Aorta (tissue), 5 donors: Measurements from ENCODE around the gene SASH1. TPM values are rescaled to one million over a fixed set of nuclear protein-coding genes. Genes with fewer than 3 reads are reported as not detected.

ENCODE experiments used
- ATAC-seq: fragments of 200-7000 bp; cut with Tn5 transposase; one replicate; pipeline ENCODE4 v1.9.1; 2022; ENCODE audit warnings: moderate library complexity; ENCODE audit not compliant: low FRiP score
- DNase-seq, 2 donors: peaks; one replicate each; pipeline ENCODE4 v3.0.0-alpha.2; 2020
- H3K27ac ChIP-seq, 2 donors: one replicate each; pipeline ENCODE4 v1.5.1; 2013; ENCODE audit warnings: low read length in 2 of 2, mild to moderate bottlenecking in 2 of 2, moderate library complexity in 2 of 2, control low read depth in 1 of 2, inconsistent platforms in 1 of 2, low read depth in 1 of 2
- H3K27me3 ChIP-seq, 2 donors: one replicate each; pipeline ENCODE4 v1.6.1; 2013; ENCODE audit warnings: control low read depth in 1 of 2, low read length in 1 of 2, mild to moderate bottlenecking in 1 of 2, moderate library complexity in 1 of 2; ENCODE audit not compliant: insufficient read depth in 2 of 2, control insufficient read depth in 1 of 2
- H3K36me3 ChIP-seq, 2 donors: one replicate each; pipeline ENCODE4 v1.6.1; 2013; ENCODE audit warnings: control low read depth in 1 of 2, low read length in 1 of 2, mild to moderate bottlenecking in 1 of 2; ENCODE audit not compliant: insufficient read depth in 2 of 2, control insufficient read depth in 1 of 2
- H3K4me1 ChIP-seq, 2 donors: one replicate each; pipeline ENCODE4 v1.6.1; 2013; ENCODE audit warnings: low read length in 2 of 2, control low read depth in 1 of 2, mild to moderate bottlenecking in 1 of 2, moderate library complexity in 1 of 2; ENCODE audit not compliant: insufficient read depth in 2 of 2, control insufficient read depth in 1 of 2
- H3K4me3 ChIP-seq, 2 donors: one replicate each; pipeline ENCODE4 v1.5.1; 2013; ENCODE audit warnings: low read length in 2 of 2, control low read depth in 1 of 2, mild to moderate bottlenecking in 1 of 2
- H3K9me3 ChIP-seq: one replicate; pipeline ENCODE4 v1.6.1; 2013; ENCODE audit warnings: mild to moderate bottlenecking, low read length; ENCODE audit not compliant: control insufficient read depth
- WGBS, 2 donors: extraction: QIAGEN DNeasy Blood & Tissue Kit; methylation state at CpG; one replicate each; pipeline ENCODE4 v1.1.7; 2013; 5-methylcytosine and 5-hydroxymethylcytosine counted together
- intact Hi-C, 2 donors: fragments of 100-400 bp; cut with DNase I; formaldehyde crosslinking; loops; one replicate each; pipeline versions ENCODE4 v1.14.2 to v1.15.0; 2022
- polyA plus RNA-seq, 2 donors: library from polyadenylated mRNA; stranded (reverse); fragments of 200-250 nt; gene quantifications; one replicate each; pipeline ENCODE4 v1.2.3, GENCODE V29; 2013
- total RNA-seq, 2 donors: library from RNA; stranded (reverse); fragmentation: NEBNext Ultra II Directional; extraction: Animal tissue kit (Norgen Biotek cat#: 25700); gene quantifications; one replicate each; pipeline ENCODE4 v1.2.1, GENCODE V29; 2021
- donor health status: healthy with polysubstance abuse.
- donor health status: Bipolar disorder and iron deficiency.
- donor health status: DM: no; HTN: no; CAD: no.
- donor health status: DM: no; HTN: no; CAD: no.
- donor health status: DM: yes; HTN: yes; CAD: no.

The SASH1 gene
- total and polyA plus RNA-seq, 4 donors, result 10.3 to 120 (median 67.8) TPM

DNA sequence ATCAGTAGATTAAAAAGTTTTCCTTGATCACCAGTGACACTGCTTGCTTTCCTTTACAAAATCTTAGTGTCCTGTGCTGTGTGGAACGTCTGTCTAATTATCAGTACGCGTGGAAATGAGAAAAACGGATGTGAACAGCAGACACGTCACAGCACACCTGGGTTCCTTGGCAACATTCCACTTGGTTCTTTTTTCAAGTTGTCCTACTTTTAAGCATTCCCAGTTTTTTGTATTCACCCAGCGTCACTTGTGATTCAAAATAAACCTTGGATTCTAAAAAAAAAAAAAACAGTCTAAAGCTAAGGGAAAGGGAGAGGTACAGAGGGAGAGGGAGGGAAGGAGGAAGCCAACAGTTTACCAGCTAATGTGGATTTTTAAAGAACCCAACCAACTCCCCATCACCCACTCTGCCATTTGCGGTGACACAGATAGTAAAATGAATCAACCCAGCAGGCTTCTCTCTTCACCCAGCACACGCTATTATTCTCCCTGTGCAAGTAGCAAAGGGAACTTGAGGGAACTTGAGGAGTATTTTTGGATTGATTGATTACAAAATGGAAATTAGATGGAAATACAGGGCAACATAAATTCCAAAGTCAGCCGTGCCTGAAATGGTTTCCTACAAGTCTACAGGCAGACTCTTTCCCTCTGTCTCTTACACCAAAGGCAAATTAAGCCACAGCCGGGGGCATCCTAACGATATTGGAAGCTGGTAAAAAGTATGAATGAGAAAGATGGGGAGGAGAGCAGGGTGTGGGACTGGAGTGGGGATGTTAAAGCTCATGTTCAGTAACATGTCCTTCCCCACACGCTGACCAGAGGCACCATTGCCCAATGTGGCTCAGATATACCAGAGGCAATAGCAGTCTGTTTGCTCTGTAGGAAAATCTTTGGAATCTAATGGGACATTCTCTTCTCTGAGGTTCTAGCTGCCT is 129.8 kb downstream of the SASH1 start:
- H3K36me3 ChIP-seq, result peaks cover 2 to 6% of the 10 kb centered on the region in 2 donors
- 54 to 62% methylated on average over 12 of the region's 12 CpGs for WGBS, 2 donors
- no peaks in the 10 kb centered on the region for H3K27me3 ChIP-seq
- peaks cover 0 to 2% of the 10 kb centered on the region in 2 donors for H3K4me1 ChIP-seq
- H3K27ac ChIP-seq, result peak overlapping the region in 1 of 2 donors; percentile 72
- no peaks in the 10 kb centered on the region for H3K9me3 ChIP-seq
- ATAC-seq (peak; percentile 5), DNase-seq (no peak)
- H3K4me3 ChIP-seq, result no peak overlapping the region
- intact Hi-C loops, result no loop called here

DNA sequence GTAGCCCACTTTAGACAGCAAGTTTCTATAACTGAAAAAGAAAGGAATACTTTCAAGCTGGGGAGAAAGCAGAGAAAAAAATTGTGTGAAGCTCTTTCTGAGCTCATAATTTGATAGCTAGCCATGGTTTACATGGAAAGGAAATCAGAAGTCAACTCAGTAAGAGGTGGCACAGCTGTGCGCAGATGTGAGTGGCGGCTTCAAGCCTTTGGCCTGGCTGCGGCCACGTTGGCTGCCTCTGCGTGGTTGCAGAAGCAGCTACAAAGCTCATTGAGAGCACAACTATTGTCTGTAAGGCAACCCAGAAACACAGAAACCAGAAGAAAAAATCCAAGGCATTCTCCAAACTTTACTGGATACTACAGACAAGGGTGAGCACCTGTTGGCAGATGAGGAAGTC is 136.9 kb downstream of the SASH1 start:
- H3K9me3 ChIP-seq, result no peaks in the 10 kb centered on the region
- no peaks in the 10 kb centered on the region for H3K27me3 ChIP-seq
- ATAC-seq (no peak), DNase-seq (no peak)
- no peak overlapping the region for H3K4me3 ChIP-seq
- WGBS, 2 donors, result 91 to 96% methylated on average over 5 of the region's 5 CpGs
- peaks cover 2 to 3% of the 10 kb centered on the region in 2 donors for H3K36me3 ChIP-seq
- intact Hi-C loops, result no loop called here
- no peak overlapping the region for H3K27ac ChIP-seq
- H3K4me1 ChIP-seq, result no peaks in the 10 kb centered on the region

DNA sequence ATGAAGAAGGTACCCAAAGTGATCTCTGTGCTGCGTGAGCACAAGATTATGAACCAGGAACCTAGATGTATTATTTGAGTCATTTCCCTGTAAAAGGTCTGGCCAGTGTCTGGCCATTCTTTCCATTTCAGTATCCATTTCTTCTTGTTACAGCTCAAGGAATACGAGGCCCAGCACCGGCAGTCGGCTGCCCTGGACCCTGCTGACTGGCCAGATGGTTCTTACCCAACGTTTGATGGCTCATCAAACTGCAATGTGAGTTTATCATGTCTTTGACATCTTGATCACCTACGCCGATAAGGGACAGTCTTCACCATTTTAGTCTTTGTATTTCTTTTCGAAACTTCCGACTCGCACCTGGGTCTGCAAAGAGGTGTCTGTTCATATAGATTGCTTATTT is 144.8 kb downstream of the SASH1 start:
- no peak overlapping the region for H3K4me3 ChIP-seq
- H3K4me1 ChIP-seq, result peaks cover 3 to 7% of the 10 kb centered on the region in 2 donors
- 80 to 94% methylated on average over 10 of the region's 10 CpGs for WGBS, 2 donors
- DNase-seq, result no peak
- intact Hi-C loops, result no loop called here
- H3K36me3 ChIP-seq, result peaks cover 1 to 7% of the 10 kb centered on the region in 2 donors
- H3K27me3 ChIP-seq, result no peaks in the 10 kb centered on the region
- H3K9me3 ChIP-seq, result no peaks in the 10 kb centered on the region
- no peak overlapping the region for H3K27ac ChIP-seq
- no peak for ATAC-seq

DNA sequence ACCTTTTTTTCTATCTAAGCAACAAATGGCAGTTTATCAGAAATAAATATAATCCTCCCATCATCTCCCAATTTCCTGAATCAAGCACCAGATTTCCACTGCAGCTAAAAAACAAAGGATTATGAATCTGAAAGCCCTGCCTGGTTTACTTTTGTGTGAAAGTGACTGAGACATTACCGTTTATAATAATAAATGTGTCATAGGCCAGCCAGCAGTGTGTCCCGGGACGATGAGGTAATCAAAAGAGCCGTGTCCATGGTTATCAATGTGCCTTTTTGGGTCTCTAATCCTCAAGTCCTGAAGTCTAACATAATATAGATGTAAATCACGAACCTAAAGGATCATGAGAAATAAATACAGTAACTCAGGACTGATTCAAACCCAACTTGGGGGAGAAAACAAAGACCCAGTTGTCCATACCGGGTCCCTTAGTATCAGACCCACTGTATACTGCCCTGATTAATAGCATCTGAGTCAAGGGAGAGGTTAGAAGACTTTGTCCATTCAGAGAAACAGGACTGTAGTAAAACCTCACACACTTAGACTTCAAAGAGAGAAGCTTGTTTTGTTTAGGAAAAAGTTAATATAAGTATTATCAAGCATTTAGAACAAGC is 149.1 kb downstream of the SASH1 start:
- peaks cover 1 to 7% of the 10 kb centered on the region in 2 donors for H3K36me3 ChIP-seq
- DNase-seq, result no peak
- no peak for ATAC-seq
- WGBS, 2 donors, result 21 to 22% methylated on average over 6 of the region's 6 CpGs
- H3K27me3 ChIP-seq, result no peaks in the 10 kb centered on the region
- H3K27ac ChIP-seq, result peak overlapping the region in 1 of 2 donors; percentile 6
- intact Hi-C loops, result no loop called here
- no peaks in the 10 kb centered on the region for H3K9me3 ChIP-seq
- no peak overlapping the region for H3K4me3 ChIP-seq
- H3K4me1 ChIP-seq, result peaks cover 3 to 17% of the 10 kb centered on the region in 2 donors

DNA sequence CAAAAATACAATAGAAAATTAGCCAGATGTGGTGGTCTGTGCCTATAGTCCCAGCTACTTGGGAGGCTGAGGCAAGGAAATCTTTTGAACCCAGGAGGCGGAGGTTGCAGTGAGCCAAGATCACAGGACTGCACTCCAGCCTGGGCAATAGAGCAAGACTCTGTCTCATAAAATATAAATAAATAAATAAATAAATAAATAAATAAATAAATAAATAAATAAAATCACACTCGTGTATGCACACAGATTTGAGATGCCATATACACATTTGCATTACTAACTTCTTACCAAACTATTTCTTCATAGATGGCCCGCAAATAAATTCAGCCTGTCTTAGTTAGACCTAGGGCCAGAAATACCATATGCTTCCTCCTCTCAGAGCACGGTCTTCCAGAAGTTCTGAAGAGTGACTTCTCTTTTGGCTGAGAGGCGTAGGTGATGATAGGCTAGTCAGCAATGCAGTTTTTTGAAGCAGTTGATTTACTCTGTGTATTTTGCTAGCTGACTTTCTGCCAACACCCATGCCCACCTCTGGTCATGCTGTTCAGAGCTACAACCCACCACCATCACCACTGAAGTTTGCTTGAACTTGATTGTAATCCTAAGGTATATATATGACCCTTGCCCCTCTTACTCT is 150.1 kb downstream of the SASH1 start:
- Histone ChIP-seq H3K9me3 (no peaks in the 10 kb centered on the region), H3K27ac (peak overlapping the region in 1 of 2 donors; percentile 40), H3K4me1 (peaks cover 5 to 21% of the 10 kb centered on the region in 2 donors), H3K36me3 (peaks cover 1 to 4% of the 10 kb centered on the region in 2 donors), H3K27me3 (no peaks in the 10 kb centered on the region), H3K4me3 (no peak overlapping the region)
- ATAC-seq (no peak), DNase-seq (no peak)
- 63 to 67% methylated on average over 5 of the region's 5 CpGs for WGBS, 2 donors
- intact Hi-C loops, result no loop called here

DNA sequence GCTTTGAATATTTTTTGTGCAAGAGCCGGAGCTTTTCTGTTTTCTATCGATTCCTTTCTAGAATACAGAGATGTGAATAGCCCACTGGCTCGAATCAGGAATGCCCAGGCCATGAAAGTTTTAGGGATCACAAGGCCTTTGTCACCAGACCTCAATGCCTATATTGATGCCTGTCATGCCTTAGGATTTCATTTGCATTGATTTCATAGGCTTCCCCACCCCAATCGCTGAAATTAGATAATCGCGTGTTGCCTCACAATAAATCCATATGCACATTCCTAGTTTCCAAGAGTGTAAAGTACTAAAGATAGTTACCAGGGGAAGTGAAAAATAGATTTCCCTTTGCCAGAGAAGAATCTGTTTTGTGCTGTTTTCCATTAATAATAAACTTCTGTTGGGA is 150.8 kb downstream of the SASH1 start:
- Histone ChIP-seq H3K36me3 (no peaks in the 10 kb centered on the region), H3K4me3 (no peak overlapping the region), H3K4me1 (peaks cover 5 to 21% of the 10 kb centered on the region in 2 donors), H3K27ac (no peak overlapping the region), H3K27me3 (no peaks in the 10 kb centered on the region), H3K9me3 (no peaks in the 10 kb centered on the region)
- ATAC-seq (no peak), DNase-seq (no peak)
- intact Hi-C loops, result no loop called here
- 49 to 51% methylated on average over 6 of the region's 6 CpGs for WGBS, 2 donors

DNA sequence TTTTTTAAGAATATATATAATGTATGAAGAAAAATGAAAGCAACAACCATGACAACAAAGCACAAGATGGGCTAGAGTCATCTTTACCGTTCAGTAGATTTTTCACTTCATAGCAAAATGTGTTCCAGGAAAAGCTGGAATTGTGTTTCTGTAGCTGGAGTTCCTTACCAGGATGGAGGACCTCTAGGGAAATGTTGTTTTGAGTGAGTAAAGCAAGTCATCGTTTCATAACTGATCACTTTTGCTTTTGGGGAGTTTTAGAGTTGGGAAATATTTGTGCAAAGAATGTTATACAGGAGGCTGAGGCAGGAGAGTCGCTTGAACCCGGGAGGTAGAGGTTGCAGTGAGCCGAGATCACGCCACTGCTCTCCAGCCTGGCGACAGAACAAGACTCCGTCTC is 151.6 kb downstream of the SASH1 start:
- DNase-seq (no peak), ATAC-seq (peak; percentile 60)
- Histone ChIP-seq H3K27me3 (no peaks in the 10 kb centered on the region), H3K27ac (peak overlapping the region; percentile 57 to 67), H3K9me3 (no peaks in the 10 kb centered on the region), H3K36me3 (no peaks in the 10 kb centered on the region), H3K4me3 (no peak overlapping the region), H3K4me1 (peaks cover 5 to 21% of the 10 kb centered on the region in 2 donors)
- WGBS, 2 donors, result 50 to 68% methylated on average over 8 of the region's 8 CpGs
- intact Hi-C loops, result no loop called here

DNA sequence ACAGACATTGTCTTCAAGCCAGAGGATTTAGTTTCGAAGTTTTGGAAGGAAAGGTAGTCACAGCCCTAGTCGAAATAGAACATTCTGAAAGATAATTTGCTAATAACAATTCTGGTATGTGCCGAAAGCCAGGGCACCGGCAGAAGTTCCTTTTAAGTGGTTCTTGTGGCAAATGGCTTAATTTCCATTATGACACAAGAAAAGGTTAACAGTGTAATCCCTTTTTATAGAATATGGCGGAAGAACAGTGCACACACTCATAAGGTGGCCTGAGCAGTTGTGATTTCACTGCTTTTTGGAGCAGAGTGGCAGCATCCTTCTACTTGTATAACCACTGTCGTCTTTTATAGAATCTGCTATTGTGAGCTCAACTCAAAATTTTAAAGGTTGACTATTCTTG is 152.4 kb downstream of the SASH1 start:
- intact Hi-C loops, result loop anchor here in 1 of 2 donors (1.0 kb wide), 1 partner anchor 29 kb away; no protein-coding TSS in a partner anchor
- Histone ChIP-seq H3K4me3 (no peak overlapping the region), H3K36me3 (no peaks in the 10 kb centered on the region), H3K4me1 (peaks cover 6 to 21% of the 10 kb centered on the region in 2 donors), H3K27me3 (no peaks in the 10 kb centered on the region), H3K9me3 (no peaks in the 10 kb centered on the region), H3K27ac (peak overlapping the region; percentile 57 to 67)
- DNase-seq (no peak), ATAC-seq (no peak)
- 26 to 28% methylated on average over 6 of the region's 6 CpGs for WGBS, 2 donors
